GM19193 (cell line): ENCODE data around the gene MITF.

Experiments
- POLR2A ChIP-seq: IDR thresholded peaks from 4 replicates; pipeline ENCODE4 v1.6.1; 2011; ENCODE audit not compliant: insufficient read depth, insufficient read length; ENCODE audit errors: extremely low read depth

Gene MITF

DNA sequence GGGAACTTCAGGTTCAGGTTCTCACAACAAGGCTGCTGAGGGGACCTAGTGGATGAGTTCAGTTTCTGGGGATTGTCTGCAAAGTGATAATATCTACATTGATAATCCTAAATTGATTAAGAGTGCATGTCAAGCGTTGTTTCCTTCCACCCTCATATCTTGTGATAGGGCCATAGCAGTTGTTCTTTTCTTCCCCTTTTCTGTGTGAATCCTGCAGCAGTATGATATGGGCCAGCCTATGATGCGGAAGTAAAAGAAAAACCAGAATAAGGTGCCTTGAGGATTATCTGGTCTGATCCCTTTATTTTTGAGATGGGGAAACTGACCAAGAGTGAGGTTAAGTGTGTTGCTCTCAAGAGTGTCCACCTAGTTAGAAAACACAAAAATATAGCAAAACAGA, 86.2 kb downstream of the MITF start:
- no peak for TF ChIP-seq POLR2A

- no peak for TF ChIP-seq POLR2A
Measured at GRCh38 chr3:69827127-69827526, 87.9 kb downstream of the MITF start.

- TF ChIP-seq POLR2A, result no peak
Measured at GRCh38 chr3:69828817-69829216, 89.6 kb downstream of the MITF start.

DNA sequence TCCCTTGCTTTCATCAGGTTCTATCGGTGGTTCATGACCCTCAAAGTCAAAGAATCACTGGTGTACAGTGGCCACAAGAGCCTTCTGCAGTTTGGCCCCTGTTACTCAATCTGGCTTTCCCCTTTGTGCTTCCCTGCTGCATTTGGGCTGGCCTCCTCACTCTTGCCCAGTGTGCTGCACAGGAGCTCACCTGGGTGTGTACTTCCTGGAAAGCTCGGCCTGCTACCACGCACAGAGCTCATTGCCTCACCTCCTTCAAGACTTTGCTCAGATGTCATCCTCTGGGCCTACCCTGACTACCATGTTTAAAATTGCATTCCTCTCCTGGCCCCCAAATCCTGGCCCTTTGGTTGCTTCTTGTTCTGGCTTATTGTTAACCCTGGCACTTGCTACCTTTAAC, 90.9 kb downstream of the MITF start:
- no peak for TF ChIP-seq POLR2A

GRCh38 chr3:69831737-69832136, 92.5 kb downstream of the MITF start:
- no peak for TF ChIP-seq POLR2A

GRCh38 chr3:69833591-69833990, 94.3 kb downstream of the MITF start:
- no peak for TF ChIP-seq POLR2A

DNA sequence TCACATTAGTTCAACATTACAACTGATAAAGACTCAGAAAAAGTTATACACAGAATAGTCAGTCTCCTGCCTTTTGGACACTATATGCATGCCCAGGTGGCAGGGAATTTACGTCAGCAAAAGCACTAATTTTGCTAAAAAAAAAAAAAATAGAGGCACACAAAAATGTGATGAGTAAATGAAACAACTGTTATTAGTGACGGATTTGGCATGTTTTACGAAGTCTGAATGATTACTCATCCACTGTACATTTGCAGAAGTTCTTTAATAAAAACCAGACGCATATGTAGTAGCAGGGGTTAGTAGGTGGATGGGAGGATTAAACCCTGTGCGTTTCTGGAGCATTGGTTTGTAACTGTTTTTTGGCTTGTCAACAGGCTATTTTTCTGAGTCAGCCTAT, 99.0 kb downstream of the MITF start:
- no peak for TF ChIP-seq POLR2A

DNA sequence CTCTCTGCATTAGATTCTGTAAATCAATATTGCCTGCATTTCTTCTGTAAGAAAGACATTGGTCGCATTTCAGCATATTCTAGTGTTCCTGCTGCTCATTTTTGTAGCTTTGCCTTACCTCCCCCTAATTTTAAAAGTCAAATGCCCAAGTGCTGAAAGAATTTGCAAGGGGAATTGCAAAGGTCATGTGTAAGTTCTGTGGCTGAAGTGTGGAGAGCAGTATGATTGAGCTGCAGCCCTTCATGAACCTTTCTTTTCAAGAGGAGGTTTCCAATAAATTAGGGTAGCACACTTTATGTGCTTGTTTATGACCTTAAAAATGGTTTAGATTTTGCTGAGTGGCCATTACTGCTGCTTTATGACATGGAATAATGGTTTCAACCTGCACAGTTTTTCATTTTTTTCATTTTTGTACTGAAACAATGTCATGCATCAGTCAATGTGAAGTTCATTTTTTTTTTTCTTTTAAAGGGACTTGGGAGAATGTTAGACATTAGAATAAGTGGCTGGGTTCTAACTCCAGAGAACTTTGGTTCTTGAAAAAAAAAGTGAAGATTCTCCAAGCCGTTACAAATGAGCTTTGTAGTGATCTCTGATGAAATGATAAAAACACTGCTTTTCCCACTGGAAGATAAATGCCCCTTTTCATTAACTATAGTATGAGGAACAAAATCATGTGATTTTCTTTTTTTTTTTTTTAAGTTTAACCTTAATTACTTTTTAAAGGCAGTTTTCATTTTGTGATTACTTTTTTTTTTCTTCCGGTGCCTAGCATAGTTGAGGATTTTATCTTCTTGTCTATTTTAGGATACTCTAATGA, 99.6 kb downstream of the MITF start:
- no peak for TF ChIP-seq POLR2A

- no peak for TF ChIP-seq POLR2A
Measured at GRCh38 chr3:69842351-69842750, 103.1 kb downstream of the MITF start.

- TF ChIP-seq POLR2A, result no peak
Measured at GRCh38 chr3:69842789-69843188, 103.5 kb downstream of the MITF start.

DNA sequence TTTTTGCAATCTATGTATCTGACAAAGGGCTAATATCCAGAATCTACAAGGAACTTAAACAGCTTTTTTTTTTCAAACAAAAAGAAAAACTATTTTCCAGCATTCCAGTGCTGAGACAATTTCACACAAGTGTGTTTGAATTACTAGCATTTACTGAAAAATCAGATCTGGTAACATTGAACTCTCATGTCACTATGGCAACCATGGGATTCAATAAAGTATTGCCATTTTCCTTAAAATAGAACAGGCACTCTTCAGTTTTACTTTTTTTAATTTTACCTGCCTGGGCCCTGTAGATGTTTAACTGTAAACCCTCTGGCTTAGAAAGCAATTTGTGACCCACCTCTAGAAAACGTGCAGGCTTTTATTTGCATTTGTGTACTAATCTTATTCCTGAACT, 105.4 kb downstream of the MITF start:
- TF ChIP-seq POLR2A, result no peak

DNA sequence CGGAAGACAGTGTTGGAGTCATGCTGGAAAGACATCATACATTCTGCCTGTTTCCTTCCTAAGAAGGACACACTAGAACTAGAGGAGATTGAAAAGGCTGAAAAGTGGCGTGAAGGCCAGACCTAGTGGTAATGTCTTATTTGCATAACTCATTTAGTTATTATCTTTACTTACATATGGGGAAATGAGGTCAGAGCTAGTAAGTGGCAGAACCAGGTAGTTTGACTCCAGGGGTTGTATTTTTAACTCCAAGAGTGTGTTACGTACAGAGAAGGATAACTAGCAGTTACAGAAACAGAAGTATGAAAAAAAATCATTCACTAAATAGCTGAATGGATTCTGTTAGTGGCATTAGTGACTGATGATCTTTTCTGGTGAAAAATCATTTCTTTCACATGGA, 108.0 kb downstream of the MITF start:
- TF ChIP-seq POLR2A, result no peak

DNA sequence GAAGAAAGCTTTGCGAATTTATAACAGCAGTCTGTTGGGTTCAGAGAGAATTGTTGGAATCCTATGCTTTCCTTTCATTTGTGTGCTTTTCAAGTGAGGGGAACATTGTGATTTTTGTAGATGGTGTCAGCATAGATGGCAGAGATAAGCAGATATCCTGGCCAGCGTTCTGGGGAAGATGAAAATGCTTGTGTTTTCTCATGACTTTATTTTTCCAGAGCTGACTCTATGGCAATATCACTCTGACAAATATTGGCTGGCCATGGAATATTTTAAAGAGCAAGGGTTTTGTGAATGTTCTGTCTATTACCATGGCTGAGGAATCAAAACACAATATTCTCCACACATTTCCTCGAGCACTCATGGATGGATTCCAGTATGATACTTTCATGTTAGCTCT, 108.8 kb downstream of the MITF start:
- TF ChIP-seq POLR2A, result no peak

GRCh38 chr3:69850849-69851248, 111.6 kb downstream of the MITF start:
- TF ChIP-seq POLR2A, result no peak

DNA sequence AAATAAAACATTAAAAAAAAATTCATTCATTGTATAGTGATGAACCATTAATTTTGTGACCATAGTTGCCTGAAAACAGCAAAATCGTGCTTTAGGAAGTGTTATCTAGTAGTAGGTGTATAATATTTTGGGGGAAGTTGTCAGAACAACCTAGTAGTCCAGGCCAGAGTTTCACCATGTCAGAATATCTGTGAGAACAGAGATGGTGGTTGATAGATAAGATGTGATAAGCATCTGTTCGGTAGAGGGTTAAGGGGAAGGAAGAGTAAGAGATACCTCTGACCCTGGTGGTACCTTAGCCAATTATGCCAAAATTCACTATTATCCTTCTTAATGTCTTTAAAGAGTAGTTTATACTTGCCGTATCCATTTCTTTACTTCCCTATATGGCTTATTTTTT, 113.8 kb downstream of the MITF start:
- TF ChIP-seq POLR2A, result no peak

DNA sequence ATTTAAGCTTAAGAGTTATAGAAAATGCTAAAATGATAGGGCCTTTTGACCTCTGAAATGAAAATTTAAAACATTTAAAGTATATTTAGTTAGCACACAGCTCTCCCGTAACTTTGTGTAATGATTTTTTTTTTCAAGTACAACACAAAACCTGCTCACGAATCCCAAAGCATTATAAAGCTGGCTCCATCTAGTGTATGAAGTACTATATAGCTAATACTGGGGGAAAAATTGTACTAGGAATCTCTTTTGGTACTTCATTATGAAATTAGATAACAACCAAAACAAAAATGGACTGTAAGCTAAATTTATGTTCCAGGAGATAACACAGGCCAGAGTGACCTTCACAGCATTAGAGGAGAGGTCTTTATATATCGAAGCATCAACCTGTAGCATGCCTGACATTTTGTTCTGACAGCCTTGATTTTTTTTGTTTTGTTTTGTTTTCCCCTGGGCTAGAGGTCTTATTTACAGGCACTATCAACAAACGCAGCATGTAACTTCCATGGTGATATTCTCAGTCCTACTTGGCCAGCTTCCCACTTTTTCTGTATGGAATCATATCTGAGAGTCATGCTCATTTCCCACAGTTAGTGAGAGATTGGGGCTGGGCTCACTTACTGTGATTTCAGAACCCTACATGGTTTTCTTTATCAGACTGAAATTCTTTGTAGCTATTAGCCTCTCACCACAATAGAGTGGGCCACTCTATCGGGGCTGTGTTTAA, 116.3 kb downstream of the MITF start:
- no peak for TF ChIP-seq POLR2A
